Sigmoid colon (tissue), 4 donors: ENCODE data around the gene AGXT.

Source experiments
- CTCF ChIP-seq, 4 experiments: fragments of 450-650 bp in 3 of 4; fragments of 200-600 bp in 1 of 4; IDR thresholded peaks; one replicate each; pipeline ENCODE4 v1.5.1; 2016 to 2019; ENCODE audit warnings: antibody characterized with exemption in 4 of 4, mild to moderate bottlenecking in 3 of 4, moderate library complexity in 2 of 4
- EP300 ChIP-seq, 4 donors: sonication (generic); formaldehyde crosslinking; IDR thresholded peaks; one replicate each; pipeline ENCODE4 v1.6.1; 2017; ENCODE audit warnings: antibody characterized with exemption in 4 of 4
- POLR2A ChIP-seq, 2 donors: fragments of 450-650 bp; IDR thresholded peaks; one replicate each; pipeline ENCODE4 v1.6.1; 2016; ENCODE audit warnings: antibody characterized with exemption in 2 of 2, mild to moderate bottlenecking in 2 of 2, moderate library complexity in 2 of 2
- POLR2AphosphoS5 ChIP-seq, 4 donors: sonication (generic); formaldehyde crosslinking; IDR thresholded peaks; one replicate each; pipeline ENCODE4 v1.6.1; 2017; ENCODE audit warnings: antibody characterized with exemption in 4 of 4

GRCh38 chr2:240901986-240902614 lies 33.5 kb downstream of the AGXT start:
- TF ChIP-seq CTCF (IDR thresholded peaks at IDR 0.05) (no peak), EP300 (IDR thresholded peaks at IDR 0.05) (no peak), POLR2A (IDR thresholded peaks at IDR 0.05) (no peak), POLR2AphosphoS5 (IDR thresholded peaks at IDR 0.05) (no peak)
